ENCODE results near the gene IMPA2. TPM values are rescaled to one million over a fixed set of nuclear protein-coding genes. Genes with fewer than 3 reads are reported as not detected.

IMPA2 gene
- total RNA-seq, 1 donor from 2014 or later: 56.3 TPM

DNA sequence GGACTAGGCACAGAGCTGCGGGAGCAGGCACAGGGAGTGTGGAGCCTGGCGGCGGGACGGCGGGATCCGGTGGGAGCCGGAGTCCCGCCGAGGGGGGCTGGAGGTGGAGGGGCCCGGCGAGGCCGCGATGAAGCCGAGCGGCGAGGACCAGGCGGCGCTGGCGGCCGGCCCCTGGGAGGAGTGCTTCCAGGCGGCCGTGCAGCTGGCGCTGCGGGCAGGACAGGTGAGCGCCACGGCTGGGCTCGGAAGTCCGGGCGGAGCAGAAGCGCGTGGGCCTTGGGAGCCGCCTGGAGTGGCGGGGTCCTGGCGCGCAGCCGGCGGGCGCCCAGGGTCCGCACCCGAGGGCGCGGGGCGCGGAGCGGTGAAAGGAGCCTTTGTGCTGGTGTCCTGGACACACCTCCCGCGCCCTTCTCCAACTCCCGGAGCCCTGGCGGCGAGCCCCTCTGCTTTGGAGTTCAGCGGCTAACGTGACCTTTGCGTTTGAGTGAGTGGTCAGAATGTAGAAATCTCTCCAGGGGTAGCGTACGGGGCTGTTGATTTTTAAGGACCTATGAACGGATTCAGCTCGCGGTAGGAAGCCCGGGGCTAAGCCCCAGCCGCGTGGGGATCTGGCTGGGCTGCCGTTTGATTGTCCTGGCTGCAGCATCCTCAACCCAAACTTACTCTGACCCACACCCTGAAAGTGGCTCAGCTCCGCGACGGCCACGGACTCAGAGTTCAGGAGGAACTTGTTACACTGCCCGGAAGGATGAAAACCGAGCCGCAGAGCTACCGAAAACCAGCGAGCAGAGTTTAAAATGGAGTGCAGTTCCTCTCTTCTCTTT lies 448 bp downstream of the IMPA2 start:
- TF ChIP-seq, protein P1, sequence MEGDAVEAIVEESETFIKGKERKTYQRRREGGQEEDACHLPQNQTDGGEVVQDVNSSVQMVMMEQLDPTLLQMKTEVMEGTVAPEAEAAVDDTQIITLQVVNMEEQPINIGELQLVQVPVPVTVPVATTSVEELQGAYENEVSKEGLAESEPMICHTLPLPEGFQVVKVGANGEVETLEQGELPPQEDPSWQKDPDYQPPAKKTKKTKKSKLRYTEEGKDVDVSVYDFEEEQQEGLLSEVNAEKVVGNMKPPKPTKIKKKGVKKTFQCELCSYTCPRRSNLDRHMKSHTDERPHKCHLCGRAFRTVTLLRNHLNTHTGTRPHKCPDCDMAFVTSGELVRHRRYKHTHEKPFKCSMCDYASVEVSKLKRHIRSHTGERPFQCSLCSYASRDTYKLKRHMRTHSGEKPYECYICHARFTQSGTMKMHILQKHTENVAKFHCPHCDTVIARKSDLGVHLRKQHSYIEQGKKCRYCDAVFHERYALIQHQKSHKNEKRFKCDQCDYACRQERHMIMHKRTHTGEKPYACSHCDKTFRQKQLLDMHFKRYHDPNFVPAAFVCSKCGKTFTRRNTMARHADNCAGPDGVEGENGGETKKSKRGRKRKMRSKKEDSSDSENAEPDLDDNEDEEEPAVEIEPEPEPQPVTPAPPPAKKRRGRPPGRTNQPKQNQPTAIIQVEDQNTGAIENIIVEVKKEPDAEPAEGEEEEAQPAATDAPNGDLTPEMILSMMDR (conservative IDR thresholded peaks at IDR 0.05): peak; percentile 41
- H3K9me3 Mint-ChIP-seq: no peaks in the 10 kb centered on the region
- no peaks in the 10 kb centered on the region for H3K27me3 Mint-ChIP-seq
- peaks cover 29% of the 10 kb centered on the region for H3K4me1 Mint-ChIP-seq (ENCODE audit: unreplicated experiment)
- DNase-seq (ENCODE audit: extremely low spot score, unreplicated experiment): no peak
- peak overlapping the region; percentile 94 for H3K4me3 Mint-ChIP-seq
- peak overlapping the region; percentile 91 for H3K27ac Mint-ChIP-seq
- no peaks in the 10 kb centered on the region for H3K36me3 Mint-ChIP-seq

DNA sequence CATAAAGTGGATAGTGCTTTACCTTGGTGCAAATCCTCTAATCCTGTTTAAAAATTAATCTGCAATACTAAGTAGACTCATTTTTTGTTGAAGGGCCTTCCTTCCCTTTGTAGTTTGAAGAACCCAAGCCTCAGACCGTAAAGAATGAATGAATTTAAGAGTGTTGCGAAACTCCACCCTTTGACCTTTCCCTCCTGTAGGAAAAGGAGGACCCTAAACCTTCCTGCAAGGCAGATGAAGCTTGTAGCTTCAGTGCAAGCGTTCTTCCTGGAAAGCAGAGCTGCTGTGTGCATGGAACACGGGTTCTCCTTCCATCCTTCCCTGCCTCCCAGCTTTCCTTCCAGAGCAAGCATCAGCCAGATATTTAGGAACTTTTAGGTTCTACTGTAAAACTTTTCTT lies 1.7 kb downstream of the IMPA2 start:
- H3K27me3 Mint-ChIP-seq: no peaks in the 10 kb centered on the region
- H3K4me3 Mint-ChIP-seq: peak overlapping the region; percentile 94
- peaks cover 31% of the 10 kb centered on the region for H3K4me1 Mint-ChIP-seq (ENCODE audit: unreplicated experiment)
- peak overlapping the region; percentile 87 for H3K27ac Mint-ChIP-seq
- no peaks in the 10 kb centered on the region for H3K9me3 Mint-ChIP-seq
- H3K36me3 Mint-ChIP-seq: no peaks in the 10 kb centered on the region
- TF ChIP-seq, protein P1 (conservative IDR thresholded peaks at IDR 0.05): no peak
- DNase-seq (ENCODE audit: extremely low spot score, unreplicated experiment): no peak

DNA sequence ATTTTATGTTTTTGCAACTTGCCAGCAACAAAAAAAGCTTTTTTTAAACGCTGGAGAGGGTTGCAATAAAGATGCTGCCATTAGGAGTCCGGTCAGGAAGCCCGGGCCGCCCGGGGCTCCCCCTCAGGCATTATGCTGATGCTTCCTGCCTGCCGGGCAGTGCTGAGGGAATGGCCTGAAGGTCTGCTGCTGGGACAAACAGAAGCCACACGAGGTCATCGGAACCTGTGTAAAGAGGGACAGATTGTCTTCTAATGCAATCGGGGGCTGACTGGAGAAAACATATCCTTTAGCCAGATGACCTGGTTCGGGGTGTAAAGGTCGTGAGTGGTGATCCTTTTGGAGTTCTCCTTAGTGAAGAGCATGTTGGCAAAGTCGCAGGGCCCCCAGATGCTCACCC lies 2.3 kb downstream of the IMPA2 start:
- H3K27me3 Mint-ChIP-seq: no peaks in the 10 kb centered on the region
- no peak for DNase-seq (ENCODE audit: extremely low spot score, unreplicated experiment)
- H3K4me1 Mint-ChIP-seq (ENCODE audit: unreplicated experiment): peaks cover 35% of the 10 kb centered on the region
- peak overlapping the region; percentile 39 for H3K27ac Mint-ChIP-seq
- peak overlapping the region; percentile 62 for H3K4me3 Mint-ChIP-seq
- H3K9me3 Mint-ChIP-seq: no peaks in the 10 kb centered on the region
- H3K36me3 Mint-ChIP-seq: no peaks in the 10 kb centered on the region
- TF ChIP-seq, protein P1 (conservative IDR thresholded peaks at IDR 0.05): no peak

DNA sequence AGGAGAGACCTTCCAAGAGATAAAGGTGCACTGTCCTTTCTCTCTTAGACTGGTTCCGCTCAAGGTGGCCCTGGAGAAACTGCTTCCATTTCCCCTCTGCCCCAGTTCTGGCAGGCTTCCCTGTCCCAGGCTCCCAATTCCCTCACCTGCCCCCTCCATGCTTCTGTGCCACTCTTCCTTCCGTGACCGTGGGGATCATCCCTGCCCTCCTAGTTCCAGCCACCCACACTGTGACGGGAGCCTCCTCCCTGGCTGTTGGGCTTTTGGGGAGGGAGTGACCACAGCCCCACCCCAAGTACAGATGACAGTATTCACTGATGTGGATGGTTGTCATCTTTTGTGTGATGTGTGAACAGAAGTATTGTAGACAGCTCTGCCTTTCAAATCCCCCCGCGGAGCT lies 2.8 kb downstream of the IMPA2 start:
- no peaks in the 10 kb centered on the region for H3K27me3 Mint-ChIP-seq
- H3K27ac Mint-ChIP-seq: peak overlapping the region; percentile 39
- H3K36me3 Mint-ChIP-seq: no peaks in the 10 kb centered on the region
- DNase-seq (ENCODE audit: extremely low spot score, unreplicated experiment): no peak
- peak overlapping the region; percentile 65 for H3K4me3 Mint-ChIP-seq
- no peaks in the 10 kb centered on the region for H3K9me3 Mint-ChIP-seq
- TF ChIP-seq, protein P1 (conservative IDR thresholded peaks at IDR 0.05): no peak
- H3K4me1 Mint-ChIP-seq (ENCODE audit: unreplicated experiment): peaks cover 38% of the 10 kb centered on the region

DNA sequence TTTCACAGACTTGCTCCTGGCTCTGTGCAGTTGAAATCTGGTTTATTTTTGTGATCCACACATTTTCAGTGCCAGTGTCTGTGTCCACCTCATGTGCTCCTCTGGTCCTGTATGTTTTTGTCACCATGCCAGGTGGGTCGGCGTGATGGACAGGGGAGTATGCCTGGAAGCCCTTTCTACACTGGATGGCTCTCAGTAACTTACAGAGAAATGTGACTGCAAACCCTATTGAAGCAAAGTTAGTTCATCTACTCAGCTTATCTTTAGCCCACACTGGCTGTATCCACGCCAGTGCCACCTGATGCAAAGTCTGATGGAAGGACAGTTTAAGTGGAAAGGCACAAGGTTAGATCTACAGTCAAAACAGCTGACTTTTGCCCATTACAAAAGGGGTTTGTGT lies 4.3 kb downstream of the IMPA2 start:
- H3K36me3 Mint-ChIP-seq: no peaks in the 10 kb centered on the region
- no peaks in the 10 kb centered on the region for H3K27me3 Mint-ChIP-seq
- H3K9me3 Mint-ChIP-seq: no peaks in the 10 kb centered on the region
- DNase-seq (ENCODE audit: extremely low spot score, unreplicated experiment): no peak
- no peak overlapping the region for H3K27ac Mint-ChIP-seq
- no peak overlapping the region for H3K4me3 Mint-ChIP-seq
- TF ChIP-seq, protein P1 (conservative IDR thresholded peaks at IDR 0.05): no peak
- H3K4me1 Mint-ChIP-seq (ENCODE audit: unreplicated experiment): peaks cover 37% of the 10 kb centered on the region

All from type B pancreatic cell (in vitro differentiated cells).